Fibroblast of pulmonary artery (primary cell): ENCODE measurements around the gene MDM4.

Source experiments
- DNase-seq: peaks from one replicate; pipeline ENCODE4 v3.0.0-alpha.2; 2010; ENCODE audit warnings: low read depth
- H3K4me3 ChIP-seq: replicated peaks from 2 replicates; pipeline ENCODE4 v1.5.1; 2011; ENCODE audit warnings: low read depth, mild to moderate bottlenecking, control low read depth, low read length, moderate library complexity
- CTCF ChIP-seq: IDR thresholded peaks from 2 replicates; pipeline ENCODE4 v1.5.1; 2011; ENCODE audit warnings: mild to moderate bottlenecking, control low read depth, low read length, inconsistent platforms; ENCODE audit errors: missing control alignments

The MDM4 gene

GRCh38 chr1:204589409-204590038 is 73.3 kb downstream of the MDM4 start:
- no peak for TF ChIP-seq CTCF
- H3K4me3 ChIP-seq, result no peak overlapping the region
- peak; percentile 13 for DNase-seq

- DNase-seq, result peak; percentile 29
- TF ChIP-seq CTCF, result no peak
These were observed 75.4 kb downstream of the MDM4 start for GRCh38 chr1:204591473-204592090.

GRCh38 chr1:204592246-204592948 is 76.2 kb downstream of the MDM4 start:
- DNase-seq, result no peak
- H3K4me3 ChIP-seq, result no peak overlapping the region
- no peak for TF ChIP-seq CTCF

More at GRCh38 chr1:204591473-204592090, 75.4 kb downstream of the MDM4 start:
- H3K4me3 ChIP-seq, result no peak overlapping the region

GRCh38 chr1:204598319-204598969 is 82.2 kb downstream of the MDM4 start:
- no peak for DNase-seq
- H3K4me3 ChIP-seq, result no peak overlapping the region
- TF ChIP-seq CTCF, result no peak

- H3K4me3 ChIP-seq, result no peak overlapping the region
- no peak for DNase-seq
- TF ChIP-seq CTCF, result no peak
These were observed 82.9 kb downstream of the MDM4 start for GRCh38 chr1:204599098-204599497.

GRCh38 chr1:204599596-204599995 is 83.4 kb downstream of the MDM4 start:
- DNase-seq, result no peak
- no peak for TF ChIP-seq CTCF
- H3K4me3 ChIP-seq, result no peak overlapping the region
